ENCODE measurements around the gene RMI2.
"Not testable (repeated sequence)": the region's sequence is repeated elsewhere in the genome, so short reads cannot be mapped to it uniquely, and the experiment has no call there.

Gene RMI2

DNA sequence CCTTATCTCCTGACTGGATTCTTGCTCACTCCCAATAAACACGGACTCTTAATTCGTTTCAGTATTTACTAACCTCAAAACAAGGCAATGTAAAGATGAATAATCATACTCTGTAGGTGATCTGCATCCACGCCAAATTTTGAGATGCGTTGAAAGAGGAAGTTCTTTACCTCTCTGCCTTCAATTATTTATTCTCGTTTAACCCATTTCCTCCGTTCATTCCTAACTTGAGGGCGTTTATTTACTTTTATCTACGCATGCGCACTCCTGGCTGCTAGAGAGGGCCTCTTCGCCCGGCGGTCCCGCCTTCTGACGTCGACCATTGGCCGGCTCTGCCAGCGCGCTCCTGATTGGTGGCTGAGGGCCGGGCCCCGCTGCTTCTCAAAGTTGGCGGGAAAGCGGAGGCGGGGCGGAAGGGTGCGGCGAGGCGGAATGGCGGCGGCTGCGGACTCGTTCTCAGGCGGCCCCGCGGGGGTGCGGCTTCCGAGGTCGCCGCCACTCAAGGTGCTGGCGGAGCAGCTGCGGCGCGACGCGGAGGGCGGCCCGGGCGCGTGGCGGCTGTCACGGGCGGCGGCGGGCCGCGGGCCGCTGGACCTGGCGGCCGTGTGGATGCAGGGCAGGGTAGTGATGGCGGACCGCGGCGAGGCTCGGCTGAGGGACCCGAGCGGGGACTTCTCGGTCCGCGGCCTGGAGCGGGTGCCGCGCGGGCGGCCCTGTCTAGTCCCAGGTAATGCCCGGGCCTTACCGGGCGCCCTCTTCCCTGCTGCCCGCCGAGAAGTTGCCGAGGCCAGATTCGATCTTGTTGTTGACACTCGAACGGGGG is at the start of gene RMI2:
TSS of gene RMI2 (plus strand) at position 420 of the 823 bp plus-strand sequence. CDS start at position 433, 13 bp downstream.
- in situ Hi-C loops (cut with HindIII; ENCODE audit: low sequenced_read_pairs) = no loop called here

DNA sequence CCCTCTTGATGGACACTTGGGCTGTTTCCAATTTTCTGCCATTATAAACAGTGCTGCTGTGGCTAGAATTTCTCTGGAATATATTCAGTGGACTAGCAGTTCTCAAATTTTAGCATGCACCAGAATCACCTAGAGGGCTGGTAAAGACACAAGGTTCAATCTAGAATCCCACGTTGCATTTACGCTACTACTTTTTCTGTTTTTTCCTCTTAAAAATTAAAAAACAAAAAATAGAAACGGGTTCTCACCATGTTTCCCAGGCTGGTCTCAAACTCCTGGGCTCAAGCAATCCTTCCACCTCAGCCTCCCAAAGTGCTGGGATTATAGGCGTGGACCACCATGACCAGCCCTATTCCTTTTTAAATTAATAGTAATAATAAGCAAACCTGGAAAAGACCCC is 49.6 kb upstream of the RMI2 start:
- in situ Hi-C loops (cut with HindIII; ENCODE audit: low sequenced_read_pairs) = no loop called here

DNA sequence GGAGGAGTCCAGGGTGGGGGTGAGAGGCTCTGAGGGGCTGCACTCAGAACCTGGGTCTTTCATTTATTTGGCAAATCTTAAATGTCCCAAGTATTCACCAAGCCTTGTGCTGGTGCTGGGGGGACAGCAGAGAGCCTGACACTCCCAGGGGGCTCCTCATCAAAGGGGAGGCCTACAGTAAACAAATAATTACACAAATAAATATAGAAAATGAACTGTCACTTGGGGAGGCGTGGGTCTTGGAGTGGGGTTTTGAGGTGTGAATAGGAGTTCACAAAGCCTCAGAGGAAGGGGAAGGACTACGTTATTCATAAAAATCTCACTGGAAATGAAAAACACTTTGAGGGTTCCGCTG is 48.9 kb upstream of the RMI2 start:
- in situ Hi-C loops (cut with HindIII; ENCODE audit: low sequenced_read_pairs) = no loop called here

DNA sequence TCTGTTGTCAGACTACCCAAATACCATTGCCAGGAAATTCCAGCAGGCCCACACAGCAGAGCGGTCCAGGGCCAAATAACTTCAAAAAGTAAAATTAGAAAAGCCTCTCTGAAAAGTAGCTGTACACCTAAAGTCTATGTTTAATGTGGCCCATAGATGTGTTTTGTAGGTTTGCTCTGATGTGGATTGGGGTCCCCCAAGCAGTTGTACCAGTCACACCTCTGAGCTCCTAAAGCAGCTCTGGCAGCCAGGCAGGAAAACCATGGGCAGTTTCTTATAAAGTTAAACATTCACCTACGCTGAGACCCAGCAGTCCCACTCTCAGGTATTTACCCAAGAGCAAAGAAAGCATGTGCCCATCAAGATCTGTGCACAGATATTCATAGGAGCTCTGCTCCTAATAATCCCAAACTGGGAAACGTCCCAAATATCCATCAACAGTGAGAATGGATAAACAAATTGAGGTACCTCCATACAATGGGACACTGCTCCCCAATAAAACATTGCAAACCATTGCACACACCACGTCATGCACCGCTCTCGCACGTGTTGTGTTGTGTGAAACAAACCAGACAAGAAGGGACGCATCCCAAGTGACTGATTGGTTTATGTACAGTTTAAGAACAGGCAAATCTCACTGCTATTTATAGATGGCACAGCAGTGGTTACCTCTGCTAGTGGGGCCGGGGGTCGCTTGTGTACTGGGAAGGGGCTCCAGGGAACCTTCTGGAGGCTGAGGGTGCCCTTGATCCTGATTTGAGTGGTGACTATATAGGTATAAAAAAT is 48.4 kb upstream of the RMI2 start:
- in situ Hi-C loops (cut with HindIII; ENCODE audit: low sequenced_read_pairs) = no loop called here

DNA sequence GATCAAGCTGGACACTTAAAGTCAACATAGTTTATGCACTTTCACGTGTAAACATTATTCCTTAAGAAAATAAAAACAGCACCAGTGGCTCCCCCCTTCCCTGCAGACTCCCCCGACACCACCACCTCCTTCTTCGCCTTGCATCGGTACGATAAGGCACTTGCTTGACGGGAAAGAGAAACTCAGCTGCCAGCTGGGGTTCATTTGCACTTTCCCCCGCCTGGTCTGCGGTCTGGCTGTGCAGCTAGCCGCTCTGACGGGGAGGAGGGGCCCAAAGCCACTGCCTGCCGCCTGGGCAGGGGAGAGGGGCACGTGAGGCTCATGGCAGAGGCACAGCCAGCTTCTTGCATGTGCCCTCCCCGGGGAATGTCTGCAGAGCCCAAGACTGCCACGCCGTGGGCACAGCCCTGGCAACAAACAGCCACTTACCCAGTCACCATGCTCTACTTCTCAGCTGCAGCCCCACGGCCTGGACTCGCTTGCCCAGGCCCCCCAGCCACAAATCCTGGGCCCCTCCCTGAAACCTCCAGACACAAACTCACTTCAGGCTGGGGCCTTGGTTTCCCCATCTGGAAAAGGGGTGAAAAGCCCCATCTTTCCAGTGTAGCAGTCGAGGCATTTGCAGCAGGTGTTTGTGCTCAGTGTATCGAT is 47.6 kb upstream of the RMI2 start:
- in situ Hi-C loops (cut with HindIII; ENCODE audit: low sequenced_read_pairs) = no loop called here

DNA sequence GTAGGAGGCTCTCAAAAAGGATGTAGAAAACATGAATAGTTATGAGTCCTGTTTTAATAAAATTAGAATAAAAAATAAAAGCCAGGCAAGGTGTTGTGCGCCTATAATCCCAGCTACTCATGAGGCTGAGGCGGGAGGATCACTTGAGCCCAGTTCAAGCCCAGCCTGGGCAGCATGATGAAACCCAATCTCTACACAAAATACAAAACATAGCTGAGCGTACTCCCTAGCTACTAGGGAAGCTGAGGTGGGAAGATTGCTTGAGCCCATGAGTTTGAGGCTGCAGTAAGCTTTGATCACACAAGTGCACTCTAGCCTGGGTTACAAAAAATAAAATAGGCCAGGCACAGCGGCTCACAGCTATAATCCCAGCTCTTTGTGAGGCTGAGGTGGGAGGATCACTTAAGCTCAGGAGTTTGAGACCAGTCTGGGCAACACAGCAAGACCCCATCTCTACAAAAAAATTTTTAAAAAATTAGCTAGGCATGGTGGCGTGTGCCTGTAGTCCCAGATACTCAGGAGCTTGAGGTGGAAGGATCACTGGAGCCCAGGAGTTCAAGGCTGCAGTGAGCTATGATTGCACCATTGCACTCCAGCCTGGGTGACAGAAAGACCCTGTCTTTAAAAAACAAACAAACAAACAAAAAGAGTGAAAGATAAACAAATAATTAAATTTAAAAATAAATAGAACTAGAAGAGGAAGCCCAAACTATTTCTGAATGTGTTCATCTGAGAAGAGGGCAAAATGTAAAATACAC is 46.9 kb upstream of the RMI2 start:
- in situ Hi-C loops (cut with HindIII; ENCODE audit: low sequenced_read_pairs) = no loop called here

DNA sequence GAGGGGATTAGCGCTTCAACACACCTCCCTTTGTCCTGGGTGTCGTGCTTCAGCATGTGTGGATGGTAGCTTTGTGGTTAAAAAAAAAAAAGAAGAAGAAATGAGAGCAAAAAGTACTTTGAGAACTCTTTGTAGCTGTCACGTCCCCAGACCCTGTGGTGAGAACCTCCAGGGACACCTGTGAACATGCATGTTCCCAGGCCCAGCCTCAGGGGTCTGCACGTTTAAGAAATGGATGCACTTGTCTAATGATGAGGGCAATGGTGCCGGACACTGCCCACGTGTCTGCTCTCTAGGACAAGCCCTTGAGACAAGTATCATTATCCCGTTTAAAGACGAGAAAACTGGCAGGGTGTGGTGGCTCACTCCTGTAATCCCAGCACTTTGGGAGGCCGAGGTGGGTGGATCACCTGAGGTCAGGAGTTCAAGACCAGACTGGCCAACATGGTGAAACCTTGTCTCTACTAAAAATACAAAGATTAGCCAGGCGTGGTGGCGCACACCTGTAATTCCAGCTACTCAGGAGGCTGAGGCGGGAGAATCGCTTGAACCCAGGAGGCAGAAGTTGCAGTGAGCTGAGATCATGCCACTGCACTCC is 46.2 kb upstream of the RMI2 start:
- in situ Hi-C loops (cut with HindIII; ENCODE audit: low sequenced_read_pairs) = not testable (repeated sequence)

DNA sequence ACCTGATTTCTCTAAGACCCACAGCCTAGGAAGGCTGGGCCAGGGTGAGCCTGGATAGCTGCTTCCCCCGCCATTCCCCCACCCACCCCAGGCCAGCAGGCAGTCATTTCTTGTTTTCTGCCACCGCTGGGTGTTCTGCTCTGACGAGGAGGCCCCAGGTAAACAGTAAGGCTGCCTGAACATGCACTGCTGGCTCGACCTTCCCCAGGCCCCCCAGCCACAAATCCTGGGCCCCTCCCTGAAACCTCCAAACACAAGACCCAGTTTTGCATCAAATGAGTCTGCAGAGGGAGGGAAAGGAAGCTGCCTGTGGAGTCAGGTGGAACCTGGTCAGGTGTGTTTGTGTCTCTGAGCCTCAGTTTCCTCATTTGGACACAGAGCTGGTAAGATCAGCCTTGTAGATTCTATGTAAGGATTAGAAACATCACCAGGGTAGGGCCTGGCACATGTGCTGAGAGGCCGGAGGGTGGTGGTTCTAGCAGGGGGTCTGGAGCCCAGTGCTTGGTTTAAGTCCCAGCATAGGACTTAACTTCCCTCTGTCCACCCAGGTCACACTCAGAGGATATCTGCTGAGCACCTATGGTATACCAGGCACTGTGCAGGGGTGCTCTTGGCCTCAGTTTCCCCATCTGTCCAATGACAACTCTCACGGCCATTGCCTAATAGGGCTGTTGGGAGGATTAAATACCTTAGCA is 45.2 kb upstream of the RMI2 start:
- in situ Hi-C loops (cut with HindIII; ENCODE audit: low sequenced_read_pairs) = no loop called here

DNA sequence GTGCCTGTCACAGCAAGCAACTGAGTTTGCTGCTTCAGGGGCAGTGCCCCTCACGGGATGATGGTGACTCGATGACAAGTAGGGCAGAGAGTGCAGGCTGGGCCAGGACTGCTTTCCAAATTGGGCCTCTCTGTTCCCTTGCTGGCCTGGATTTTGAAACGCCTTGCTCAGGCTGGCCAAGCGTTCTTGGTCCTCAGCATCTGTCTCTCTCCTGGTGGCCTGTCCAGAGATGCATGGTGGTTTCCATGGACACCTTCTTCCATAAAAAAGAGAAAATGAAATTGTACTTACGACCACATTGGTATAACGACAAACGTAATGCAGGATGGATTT is 44.7 kb upstream of the RMI2 start:
- in situ Hi-C loops (cut with HindIII; ENCODE audit: low sequenced_read_pairs) = no loop called here

DNA sequence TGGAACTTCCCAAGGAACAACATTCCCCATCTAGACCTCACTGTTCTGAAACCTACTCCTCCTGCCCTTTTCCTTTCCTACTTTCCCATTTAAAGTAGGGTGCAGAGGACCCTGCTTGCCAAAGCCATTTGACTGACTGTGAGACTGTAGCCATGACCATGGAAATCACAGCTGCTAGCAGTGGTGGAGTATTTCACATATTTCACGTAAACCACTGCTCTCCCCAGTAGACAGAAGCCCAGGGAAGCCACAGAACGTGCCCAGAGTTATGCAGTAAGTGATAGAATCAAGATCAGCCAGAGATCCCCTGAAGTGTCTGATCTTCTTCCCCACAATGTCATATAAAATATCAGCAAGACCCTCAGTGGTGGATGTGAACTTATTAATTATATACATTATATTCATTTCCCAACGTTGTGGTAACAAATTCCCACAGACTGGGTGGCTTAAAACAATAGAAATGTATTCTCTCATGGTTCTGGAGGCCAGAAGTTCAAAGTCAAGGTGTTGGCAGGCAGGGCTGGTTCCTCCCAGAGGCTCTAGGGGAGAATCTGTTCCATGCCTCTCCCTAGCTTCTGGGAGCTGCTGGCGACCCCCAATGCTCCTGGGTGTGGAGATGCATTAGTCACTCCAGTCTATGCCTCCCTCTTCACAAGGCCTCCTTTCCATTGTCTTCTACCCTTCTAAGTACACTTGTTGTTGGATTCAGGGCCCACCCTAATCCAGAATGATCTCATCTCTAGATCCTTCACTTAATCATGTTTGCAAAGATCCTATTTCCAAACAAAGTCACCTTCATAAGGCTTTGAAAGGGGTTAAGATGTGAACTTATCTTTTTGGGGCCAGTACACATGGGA is 43.4 kb upstream of the RMI2 start:
- in situ Hi-C loops (cut with HindIII; ENCODE audit: low sequenced_read_pairs) = no loop called here

DNA sequence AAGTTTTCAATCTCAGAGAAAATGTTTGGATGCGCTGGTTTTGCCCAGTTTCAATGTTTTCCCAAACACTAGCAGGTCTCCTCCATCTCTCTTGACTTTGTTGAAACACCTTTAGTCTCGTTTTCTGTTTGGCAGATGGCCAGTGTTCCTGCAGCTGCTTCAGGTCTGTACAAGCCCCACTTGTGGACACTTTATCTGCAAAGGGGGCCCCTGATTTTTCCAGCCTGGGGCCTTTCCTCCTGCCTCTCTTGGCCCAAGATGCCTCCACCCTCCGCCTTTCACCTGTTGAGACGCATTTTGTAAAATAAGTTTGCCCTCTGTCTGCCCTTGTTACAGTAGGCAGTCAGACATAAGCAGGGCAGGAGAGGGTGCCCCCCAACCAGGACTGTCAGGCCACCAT is 42.3 kb upstream of the RMI2 start:
- in situ Hi-C loops (cut with HindIII; ENCODE audit: low sequenced_read_pairs) = no loop called here

DNA sequence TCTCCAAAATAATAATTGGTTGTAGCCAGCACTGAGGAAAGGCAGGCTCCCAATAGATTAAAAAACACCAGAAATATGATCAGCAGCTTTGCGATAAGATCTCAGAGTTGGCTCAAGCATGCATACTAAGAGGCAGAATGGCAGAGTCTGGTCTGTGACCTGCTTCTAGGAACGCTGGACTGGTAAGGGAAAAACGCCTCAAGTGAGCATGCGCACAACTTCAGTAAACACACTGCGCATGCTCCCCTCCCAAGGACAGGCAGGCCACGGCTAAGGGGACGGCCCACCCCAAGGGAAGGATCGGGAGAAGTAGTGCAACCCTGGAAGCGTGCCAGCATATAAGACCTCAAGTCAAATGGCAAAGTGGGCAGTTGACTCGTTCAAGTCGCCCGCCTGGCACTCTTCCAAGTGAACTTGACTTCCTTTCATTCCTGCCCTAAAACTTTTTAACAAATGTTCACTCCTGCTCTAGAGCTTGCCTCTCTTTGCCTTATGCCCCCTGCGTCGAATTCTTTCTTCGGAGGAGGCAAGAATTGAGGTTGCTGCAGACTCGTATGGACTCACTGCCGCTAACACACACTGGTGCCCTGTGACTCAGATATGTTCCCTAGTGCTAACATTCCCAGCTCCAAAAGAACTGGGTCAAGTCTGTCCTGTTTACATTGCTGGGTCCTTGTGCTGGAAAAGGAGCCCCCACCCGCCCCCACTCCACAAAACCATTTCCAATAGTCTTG is 41.7 kb upstream of the RMI2 start:
- in situ Hi-C loops (cut with HindIII; ENCODE audit: low sequenced_read_pairs) = no loop called here

DNA sequence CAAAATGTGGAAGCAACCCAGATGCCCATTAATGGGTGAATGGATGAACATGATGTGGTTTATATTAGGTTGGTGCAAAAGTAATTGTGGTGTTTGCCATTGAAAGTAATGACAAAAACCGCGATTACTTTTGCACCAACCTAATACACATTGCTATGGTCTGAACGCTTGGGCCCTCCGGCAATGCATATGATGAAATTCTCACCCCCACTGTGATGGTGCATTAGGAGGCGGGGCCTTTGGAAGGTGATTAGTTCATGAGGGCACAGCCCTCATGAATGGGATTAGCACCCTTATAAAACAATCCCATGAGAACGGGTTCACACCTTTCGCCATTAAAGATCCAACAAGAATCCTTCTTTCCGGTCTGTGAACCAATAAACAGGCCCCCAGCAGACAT is 38.9 kb upstream of the RMI2 start:
- in situ Hi-C loops (cut with HindIII; ENCODE audit: low sequenced_read_pairs) = no loop called here

DNA sequence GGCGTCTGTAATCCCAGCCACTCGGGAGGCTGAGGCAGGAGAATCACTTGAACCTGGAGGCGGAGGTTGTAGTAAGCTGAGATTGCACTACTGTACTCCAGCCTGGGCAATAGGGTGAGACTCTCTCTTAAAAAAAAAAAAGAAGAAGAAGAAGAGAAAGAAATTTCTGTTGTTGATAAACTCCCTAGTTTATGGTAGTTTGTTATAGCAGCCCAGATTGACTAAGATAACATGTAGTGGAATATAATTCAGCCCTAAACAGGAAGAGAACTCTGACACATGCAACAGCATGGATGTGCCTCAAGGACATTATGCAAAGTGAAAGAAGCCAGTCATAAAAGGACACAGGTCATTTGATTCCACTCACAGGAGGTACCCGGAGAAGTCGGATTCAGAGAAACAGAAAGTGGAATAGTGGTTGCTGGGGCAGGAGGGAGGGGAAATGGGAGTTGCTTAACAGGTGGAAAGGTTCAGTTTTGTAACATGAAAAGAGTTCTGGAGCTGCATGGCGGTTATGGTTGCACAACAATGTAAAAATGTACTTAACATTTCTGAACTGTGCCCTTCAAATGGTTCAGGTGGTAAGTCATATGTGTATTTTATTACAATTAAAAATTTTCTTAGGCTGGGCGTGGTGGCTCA is 38.1 kb upstream of the RMI2 start:
- in situ Hi-C loops (cut with HindIII; ENCODE audit: low sequenced_read_pairs) = no loop called here

DNA sequence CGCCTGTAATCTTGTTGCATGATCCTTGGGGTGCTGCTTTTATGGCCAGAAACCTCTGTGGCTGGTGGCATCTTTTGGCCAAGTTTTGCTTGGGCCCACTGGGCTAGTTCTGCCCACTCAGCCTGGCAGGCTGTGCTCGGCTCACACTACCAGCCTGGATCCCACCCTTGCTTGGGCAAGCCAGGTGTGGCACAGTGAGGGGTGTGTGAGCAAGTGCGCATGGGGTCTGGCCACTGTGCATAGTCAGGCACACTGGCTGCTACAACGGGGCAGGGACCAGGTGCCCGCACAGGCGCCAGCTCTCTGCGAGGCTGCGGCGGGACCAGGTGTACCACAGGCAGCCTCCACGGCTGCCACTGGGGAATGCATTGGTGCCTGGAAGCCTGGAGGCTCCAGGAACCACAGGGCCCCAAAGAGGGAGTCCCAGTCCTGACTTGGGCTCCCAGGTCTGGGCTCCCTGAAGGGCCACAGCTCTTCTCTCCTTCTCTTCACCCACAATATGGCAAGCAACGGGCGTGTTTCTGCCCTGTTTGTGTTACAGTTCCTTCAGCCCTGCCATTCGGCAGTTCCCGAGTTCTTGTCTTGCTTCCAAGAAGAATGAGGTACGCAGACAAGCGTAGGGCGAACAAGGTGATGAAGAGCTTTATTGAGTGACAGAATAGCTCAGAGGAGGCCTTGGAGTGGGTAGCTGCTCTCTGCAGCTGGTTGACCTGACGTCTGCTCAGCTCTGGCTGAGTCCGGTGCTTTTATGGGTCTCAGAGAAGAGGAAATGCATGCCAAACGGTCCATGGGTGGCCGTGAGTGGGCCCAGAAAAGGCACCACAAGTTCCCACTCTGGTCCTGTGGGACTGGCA is 37.4 kb upstream of the RMI2 start:
- in situ Hi-C loops (cut with HindIII; ENCODE audit: low sequenced_read_pairs) = no loop called here

DNA sequence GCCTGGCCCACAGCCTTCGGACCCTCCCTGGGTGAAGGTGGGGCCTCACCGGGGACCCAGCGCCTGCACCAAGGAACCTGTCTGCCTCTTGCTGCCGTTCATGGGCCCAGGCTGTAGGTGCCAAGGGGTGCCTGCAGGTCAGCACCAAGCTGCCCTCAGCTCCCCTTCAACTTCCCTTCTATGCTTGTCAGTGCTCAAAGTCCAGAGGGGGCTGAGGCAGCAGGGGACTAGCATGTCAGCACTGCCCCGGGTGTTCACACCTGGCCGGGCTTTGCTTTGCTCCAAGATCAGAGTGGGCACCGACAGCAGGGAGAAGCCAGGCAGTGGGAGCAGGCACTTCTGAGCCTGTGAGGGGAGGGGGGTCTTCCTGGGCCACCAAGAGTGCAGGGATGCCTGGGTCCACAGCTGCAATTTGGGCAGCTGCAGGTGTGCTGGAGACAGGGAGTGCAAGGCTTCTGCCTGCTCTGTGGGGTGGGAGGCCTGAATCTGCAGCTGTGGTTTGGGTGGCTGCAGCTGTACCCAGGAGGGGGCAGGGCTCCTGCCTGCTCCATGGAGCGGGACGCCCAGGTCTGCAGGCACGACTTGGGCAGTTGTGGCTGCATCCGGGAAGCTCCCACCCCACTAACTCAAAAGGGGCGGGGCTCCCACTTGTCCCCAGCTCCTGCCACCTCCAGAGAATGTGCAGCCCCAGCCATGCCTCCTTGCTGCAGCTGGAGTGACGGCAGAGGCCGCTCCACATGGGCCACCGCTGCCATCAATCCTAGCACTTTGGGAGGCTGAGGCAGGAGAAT is 36.6 kb upstream of the RMI2 start:
- in situ Hi-C loops (cut with HindIII; ENCODE audit: low sequenced_read_pairs) = no loop called here

Data from endothelial cell of hepatic sinusoid (primary cell).